SU-DHL-6 (cell line): ENCODE measurements around the gene MCHR1.

Source experiments
- CTCF ChIP-seq: fragments of 200-600 bp; sonication (generic); IDR thresholded peaks from one replicate; pipeline ENCODE4 v1.5.1; 2017; ENCODE audit warnings: antibody characterized with exemption, mild to moderate bottlenecking, low read length, moderate library complexity; ENCODE audit not compliant: insufficient read depth, poor library complexity, severe bottlenecking
- EZH2phosphoT487 ChIP-seq: fragments of 200-600 bp; sonication (generic), shearing (Covaris generic); conservative IDR thresholded peaks from 2 replicates; pipeline ENCODE4 v1.6.1; 2018; ENCODE audit warnings: mild to moderate bottlenecking, antibody characterized with exemption, low read length, moderate library complexity, mixed read lengths

- TF ChIP-seq CTCF, result no peak
- TF ChIP-seq EZH2phosphoT487, result no peak
Measured at GRCh38 chr22:40659166-40659565, 20.1 kb upstream of the MCHR1 start.
